Suprapubic skin (tissue), 3 donors: ENCODE data around the gene RBM19.

Experiments used
- POLR2AphosphoS5 ChIP-seq, 3 donors: sonication (generic); formaldehyde crosslinking; IDR thresholded peaks; one replicate each; pipeline ENCODE4 v1.6.1; 2017; ENCODE audit warnings: antibody characterized with exemption in 3 of 3
- TF ChIP-seq, protein P1 (sequence below), 2 donors: fragments of 200-600 bp in 1 of 2; fragments of 450-650 bp in 1 of 2; sonication (generic) in 1 of 2; IDR thresholded peaks; one replicate each; pipeline ENCODE4 v1.5.1; 2016 to 2019; ENCODE audit warnings: antibody characterized with exemption in 2 of 2, mild to moderate bottlenecking in 1 of 2, moderate library complexity in 1 of 2

GRCh38 chr12:113853491-113853890 is 112.6 kb downstream of the RBM19 start:
- TF ChIP-seq, protein P1, sequence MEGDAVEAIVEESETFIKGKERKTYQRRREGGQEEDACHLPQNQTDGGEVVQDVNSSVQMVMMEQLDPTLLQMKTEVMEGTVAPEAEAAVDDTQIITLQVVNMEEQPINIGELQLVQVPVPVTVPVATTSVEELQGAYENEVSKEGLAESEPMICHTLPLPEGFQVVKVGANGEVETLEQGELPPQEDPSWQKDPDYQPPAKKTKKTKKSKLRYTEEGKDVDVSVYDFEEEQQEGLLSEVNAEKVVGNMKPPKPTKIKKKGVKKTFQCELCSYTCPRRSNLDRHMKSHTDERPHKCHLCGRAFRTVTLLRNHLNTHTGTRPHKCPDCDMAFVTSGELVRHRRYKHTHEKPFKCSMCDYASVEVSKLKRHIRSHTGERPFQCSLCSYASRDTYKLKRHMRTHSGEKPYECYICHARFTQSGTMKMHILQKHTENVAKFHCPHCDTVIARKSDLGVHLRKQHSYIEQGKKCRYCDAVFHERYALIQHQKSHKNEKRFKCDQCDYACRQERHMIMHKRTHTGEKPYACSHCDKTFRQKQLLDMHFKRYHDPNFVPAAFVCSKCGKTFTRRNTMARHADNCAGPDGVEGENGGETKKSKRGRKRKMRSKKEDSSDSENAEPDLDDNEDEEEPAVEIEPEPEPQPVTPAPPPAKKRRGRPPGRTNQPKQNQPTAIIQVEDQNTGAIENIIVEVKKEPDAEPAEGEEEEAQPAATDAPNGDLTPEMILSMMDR (IDR thresholded peaks at IDR 0.05) = no peak
- TF ChIP-seq POLR2AphosphoS5 (IDR thresholded peaks at IDR 0.05) = no peak
